HEK293 (cell line): ENCODE data around the gene TOMT.

Experiments
- CTCF ChIA-PET: fragments of 350-600 bp; formaldehyde crosslinking; extraction: SDS; loops from one replicate; lab custom pipeline; 2021; ENCODE audit warnings: antibody characterized with exemption; lab: Yijun Ruan, JAX
- POLR2A ChIA-PET: fragments of 300-600 bp; formaldehyde crosslinking; extraction: SDS; loops from one replicate; lab custom pipeline; 2020; ENCODE audit warnings: antibody characterized with exemption, inconsistent platforms; lab: Yijun Ruan, JAX
- H3K27ac ChIP-seq: fragments of 200-500 bp; sonication (Bioruptor generic); 2 replicates; pipeline ENCODE4 v1.5.1; 2014; ENCODE audit warnings: low read depth, low read length, control low read depth, inconsistent platforms; ENCODE audit errors: extremely low read depth
- H3K36me3 ChIP-seq, 2 experiments: fragments of 200-500 bp in 1 of 2; sonication (Bioruptor generic) in 1 of 2; 1 replicate in 1 of 2; 2 replicates in 1 of 2; pipeline ENCODE4 v1.5.1; 2014 to 2017; ENCODE audit warnings: inconsistent platforms in 2 of 2, low read length in 2 of 2; ENCODE audit not compliant: control insufficient read depth in 2 of 2, insufficient read depth in 1 of 2
- H3K4me1 ChIP-seq: fragments of 200-500 bp; sonication (Bioruptor generic); 2 replicates; pipeline ENCODE4 v1.5.1; 2014; ENCODE audit warnings: mild to moderate bottlenecking, low read length, inconsistent platforms; ENCODE audit not compliant: control insufficient read depth, insufficient read depth
- H3K4me3 ChIP-seq: 2 replicates; pipeline ENCODE4 v1.5.1; 2011; ENCODE audit warnings: low read depth, mild to moderate bottlenecking, control low read depth, low read length, moderate library complexity
- H3K9me3 ChIP-seq: fragments of 200-500 bp; sonication (Bioruptor generic); 2 replicates; pipeline ENCODE4 v1.5.1; 2014; ENCODE audit warnings: low read depth, low read length, inconsistent platforms; ENCODE audit not compliant: control insufficient read depth, insufficient read depth
- SCRT2 ChIP-seq: fragments of 450-650 bp; formaldehyde crosslinking; IDR thresholded peaks from 2 replicates; pipeline ENCODE4 v1.5.1; 2016; ENCODE audit warnings: missing biosample characterization, missing genetic modification characterization
- TCF7L2 ChIP-seq: IDR thresholded peaks from 2 replicates; pipeline ENCODE4 v1.6.1; 2011; ENCODE audit warnings: low read depth, mild to moderate bottlenecking, inconsistent platforms, low read length, moderate library complexity, borderline replicate concordance
- ZBTB7A ChIP-seq: fragments of 450-650 bp; formaldehyde crosslinking; IDR thresholded peaks from 2 replicates; pipeline ENCODE4 v1.5.1; 2016; ENCODE audit warnings: low read depth, missing biosample characterization, missing genetic modification characterization
- ZFHX2 ChIP-seq: fragments of 450-650 bp; formaldehyde crosslinking; conservative IDR thresholded peaks from 2 replicates; pipeline ENCODE4 v1.5.1; 2016; ENCODE audit warnings: missing biosample characterization, missing genetic modification characterization
- ZNF202 ChIP-seq: fragments of 450-650 bp; formaldehyde crosslinking; IDR thresholded peaks from 2 replicates; pipeline ENCODE4 v1.5.1; 2016; ENCODE audit warnings: missing biosample characterization, missing genetic modification characterization, borderline replicate concordance
- ZNF292 ChIP-seq: fragments of 450-650 bp; formaldehyde crosslinking; IDR thresholded peaks from 2 replicates; pipeline ENCODE4 v1.5.1; 2016; ENCODE audit warnings: low read depth, missing biosample characterization, missing genetic modification characterization, borderline replicate concordance
- ZNF302 ChIP-seq: fragments of 450-650 bp; formaldehyde crosslinking; IDR thresholded peaks from 2 replicates; pipeline ENCODE4 v1.5.1; 2016; ENCODE audit warnings: missing biosample characterization, missing genetic modification characterization, low read depth
- ZNF48 ChIP-seq: fragments of 450-650 bp; formaldehyde crosslinking; IDR thresholded peaks from 2 replicates; pipeline ENCODE4 v1.5.1; 2016; ENCODE audit warnings: missing biosample characterization, missing genetic modification characterization
- ZNF514 ChIP-seq: fragments of 450-650 bp; formaldehyde crosslinking; IDR thresholded peaks from 2 replicates; pipeline ENCODE4 v1.5.1; 2016; ENCODE audit warnings: missing biosample characterization, missing genetic modification characterization
- ZNF654 ChIP-seq: fragments of 450-650 bp; formaldehyde crosslinking; IDR thresholded peaks from 2 replicates; pipeline ENCODE4 v1.5.1; 2016; ENCODE audit warnings: low read depth, missing biosample characterization, missing genetic modification characterization
- ZNF677 ChIP-seq: fragments of 450-650 bp; IDR thresholded peaks from 2 replicates; pipeline ENCODE4 v1.5.0; 2018; ENCODE audit warnings: missing biosample characterization, mild to moderate bottlenecking, missing genetic modification characterization, moderate library complexity
- TF ChIP-seq, protein P1 (sequence below): fragments of 450-650 bp; formaldehyde crosslinking; IDR thresholded peaks from 2 replicates; pipeline ENCODE4 v1.5.1; 2016; ENCODE audit warnings: missing biosample characterization, missing genetic modification characterization
- TF ChIP-seq, protein P2 (sequence below): fragments of 450-650 bp; formaldehyde crosslinking; IDR thresholded peaks from 2 replicates; pipeline ENCODE4 v1.5.0; 2017; ENCODE audit warnings: missing biosample characterization, missing genetic modification characterization, borderline replicate concordance
- TF ChIP-seq, protein P3 (sequence below): fragments of 450-650 bp; formaldehyde crosslinking; IDR thresholded peaks from 2 replicates; pipeline ENCODE4 v1.5.1; 2016; ENCODE audit warnings: missing biosample characterization, missing genetic modification characterization
- TF ChIP-seq, protein P4 (sequence below): fragments of 450-650 bp; formaldehyde crosslinking; IDR thresholded peaks from 2 replicates; pipeline ENCODE4 v1.5.1; 2016; ENCODE audit warnings: missing biosample characterization, missing genetic modification characterization
- TF ChIP-seq, protein P5 (sequence below): fragments of 450-650 bp; formaldehyde crosslinking; IDR thresholded peaks from 2 replicates; pipeline ENCODE4 v1.5.1; 2016; ENCODE audit warnings: missing biosample characterization, missing genetic modification characterization

The TOMT gene

DNA sequence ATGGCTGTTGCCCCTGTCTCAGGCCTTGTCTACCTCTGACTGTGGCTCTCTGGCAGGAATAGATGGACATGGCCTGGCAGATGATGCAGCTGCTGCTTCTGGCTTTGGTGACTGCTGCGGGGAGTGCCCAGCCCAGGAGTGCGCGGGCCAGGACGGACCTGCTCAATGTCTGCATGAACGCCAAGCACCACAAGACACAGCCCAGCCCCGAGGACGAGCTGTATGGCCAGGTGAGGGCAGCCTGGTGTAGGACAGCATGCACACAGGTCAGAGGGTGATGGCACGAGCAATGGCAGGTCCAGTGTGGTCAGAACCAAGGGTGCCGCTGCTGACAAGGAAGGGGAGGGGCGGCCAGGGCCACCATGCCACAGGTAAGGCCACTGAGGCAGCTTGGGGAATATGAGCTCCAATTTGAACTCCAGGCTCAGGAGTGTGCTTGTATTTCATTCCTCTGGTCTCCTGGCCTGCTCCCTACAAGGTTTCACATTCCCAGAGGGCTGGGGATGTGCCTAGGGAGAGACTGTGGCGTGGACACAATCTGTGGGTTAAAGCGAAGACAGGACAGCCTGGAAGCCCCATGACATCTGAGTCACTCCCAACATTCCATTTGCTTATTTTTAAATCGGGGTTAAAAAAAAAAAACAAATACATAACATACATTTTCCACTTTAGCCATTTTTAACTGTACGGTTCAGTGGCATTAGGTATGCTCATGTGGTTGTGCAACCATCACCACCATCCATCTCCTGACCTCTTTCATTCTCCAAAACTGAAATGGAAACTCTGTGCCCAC, 30.4 kb downstream of the TOMT start (continued):
- TF ChIP-seq, protein P1, sequence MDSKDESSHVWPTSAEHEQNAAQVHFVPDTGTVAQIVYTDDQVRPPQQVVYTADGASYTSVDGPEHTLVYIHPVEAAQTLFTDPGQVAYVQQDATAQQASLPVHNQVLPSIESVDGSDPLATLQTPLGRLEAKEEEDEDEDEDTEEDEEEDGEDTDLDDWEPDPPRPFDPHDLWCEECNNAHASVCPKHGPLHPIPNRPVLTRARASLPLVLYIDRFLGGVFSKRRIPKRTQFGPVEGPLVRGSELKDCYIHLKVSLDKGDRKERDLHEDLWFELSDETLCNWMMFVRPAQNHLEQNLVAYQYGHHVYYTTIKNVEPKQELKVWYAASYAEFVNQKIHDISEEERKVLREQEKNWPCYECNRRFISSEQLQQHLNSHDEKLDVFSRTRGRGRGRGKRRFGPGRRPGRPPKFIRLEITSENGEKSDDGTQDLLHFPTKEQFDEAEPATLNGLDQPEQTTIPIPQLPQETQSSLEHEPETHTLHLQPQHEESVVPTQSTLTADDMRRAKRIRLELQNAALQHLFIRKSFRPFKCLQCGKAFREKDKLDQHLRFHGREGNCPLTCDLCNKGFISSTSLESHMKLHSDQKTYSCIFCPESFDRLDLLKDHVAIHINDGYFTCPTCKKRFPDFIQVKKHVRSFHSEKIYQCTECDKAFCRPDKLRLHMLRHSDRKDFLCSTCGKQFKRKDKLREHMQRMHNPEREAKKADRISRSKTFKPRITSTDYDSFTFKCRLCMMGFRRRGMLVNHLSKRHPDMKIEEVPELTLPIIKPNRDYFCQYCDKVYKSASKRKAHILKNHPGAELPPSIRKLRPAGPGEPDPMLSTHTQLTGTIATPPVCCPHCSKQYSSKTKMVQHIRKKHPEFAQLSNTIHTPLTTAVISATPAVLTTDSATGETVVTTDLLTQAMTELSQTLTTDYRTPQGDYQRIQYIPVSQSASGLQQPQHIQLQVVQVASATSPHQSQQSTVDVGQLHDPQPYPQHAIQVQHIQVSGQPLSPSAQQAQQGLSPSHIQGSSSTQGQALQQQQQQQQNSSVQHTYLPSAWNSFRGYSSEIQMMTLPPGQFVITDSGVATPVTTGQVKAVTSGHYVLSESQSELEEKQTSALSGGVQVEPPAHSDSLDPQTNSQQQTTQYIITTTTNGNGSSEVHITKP (tag by site-specific recombination) = no peak
- TF ChIP-seq SCRT2 (tag by site-specific recombination) (no peak), ZNF514 (no peak), ZNF202 (tag by site-specific recombination) (no peak), ZNF48 (tag by site-specific recombination) (no peak), ZNF302 (tag by site-specific recombination) (no peak)
- TF ChIP-seq, protein P2, sequence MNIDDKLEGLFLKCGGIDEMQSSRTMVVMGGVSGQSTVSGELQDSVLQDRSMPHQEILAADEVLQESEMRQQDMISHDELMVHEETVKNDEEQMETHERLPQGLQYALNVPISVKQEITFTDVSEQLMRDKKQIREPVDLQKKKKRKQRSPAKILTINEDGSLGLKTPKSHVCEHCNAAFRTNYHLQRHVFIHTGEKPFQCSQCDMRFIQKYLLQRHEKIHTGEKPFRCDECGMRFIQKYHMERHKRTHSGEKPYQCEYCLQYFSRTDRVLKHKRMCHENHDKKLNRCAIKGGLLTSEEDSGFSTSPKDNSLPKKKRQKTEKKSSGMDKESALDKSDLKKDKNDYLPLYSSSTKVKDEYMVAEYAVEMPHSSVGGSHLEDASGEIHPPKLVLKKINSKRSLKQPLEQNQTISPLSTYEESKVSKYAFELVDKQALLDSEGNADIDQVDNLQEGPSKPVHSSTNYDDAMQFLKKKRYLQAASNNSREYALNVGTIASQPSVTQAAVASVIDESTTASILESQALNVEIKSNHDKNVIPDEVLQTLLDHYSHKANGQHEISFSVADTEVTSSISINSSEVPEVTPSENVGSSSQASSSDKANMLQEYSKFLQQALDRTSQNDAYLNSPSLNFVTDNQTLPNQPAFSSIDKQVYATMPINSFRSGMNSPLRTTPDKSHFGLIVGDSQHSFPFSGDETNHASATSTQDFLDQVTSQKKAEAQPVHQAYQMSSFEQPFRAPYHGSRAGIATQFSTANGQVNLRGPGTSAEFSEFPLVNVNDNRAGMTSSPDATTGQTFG = no peak
- TF ChIP-seq, protein P3, sequence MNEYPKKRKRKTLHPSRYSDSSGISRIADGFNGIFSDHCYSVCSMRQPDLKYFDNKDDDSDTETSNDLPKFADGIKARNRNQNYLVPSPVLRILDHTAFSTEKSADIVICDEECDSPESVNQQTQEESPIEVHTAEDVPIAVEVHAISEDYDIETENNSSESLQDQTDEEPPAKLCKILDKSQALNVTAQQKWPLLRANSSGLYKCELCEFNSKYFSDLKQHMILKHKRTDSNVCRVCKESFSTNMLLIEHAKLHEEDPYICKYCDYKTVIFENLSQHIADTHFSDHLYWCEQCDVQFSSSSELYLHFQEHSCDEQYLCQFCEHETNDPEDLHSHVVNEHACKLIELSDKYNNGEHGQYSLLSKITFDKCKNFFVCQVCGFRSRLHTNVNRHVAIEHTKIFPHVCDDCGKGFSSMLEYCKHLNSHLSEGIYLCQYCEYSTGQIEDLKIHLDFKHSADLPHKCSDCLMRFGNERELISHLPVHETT = no peak
- TF ChIP-seq, protein P4, sequence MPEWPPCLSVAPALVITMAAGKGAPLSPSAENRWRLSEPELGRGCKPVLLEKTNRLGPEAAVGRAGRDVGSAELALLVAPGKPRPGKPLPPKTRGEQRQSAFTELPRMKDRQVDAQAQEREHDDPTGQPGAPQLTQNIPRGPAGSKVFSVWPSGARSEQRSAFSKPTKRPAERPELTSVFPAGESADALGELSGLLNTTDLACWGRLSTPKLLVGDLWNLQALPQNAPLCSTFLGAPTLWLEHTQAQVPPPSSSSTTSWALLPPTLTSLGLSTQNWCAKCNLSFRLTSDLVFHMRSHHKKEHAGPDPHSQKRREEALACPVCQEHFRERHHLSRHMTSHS (tag by site-specific recombination) = no peak

DNA sequence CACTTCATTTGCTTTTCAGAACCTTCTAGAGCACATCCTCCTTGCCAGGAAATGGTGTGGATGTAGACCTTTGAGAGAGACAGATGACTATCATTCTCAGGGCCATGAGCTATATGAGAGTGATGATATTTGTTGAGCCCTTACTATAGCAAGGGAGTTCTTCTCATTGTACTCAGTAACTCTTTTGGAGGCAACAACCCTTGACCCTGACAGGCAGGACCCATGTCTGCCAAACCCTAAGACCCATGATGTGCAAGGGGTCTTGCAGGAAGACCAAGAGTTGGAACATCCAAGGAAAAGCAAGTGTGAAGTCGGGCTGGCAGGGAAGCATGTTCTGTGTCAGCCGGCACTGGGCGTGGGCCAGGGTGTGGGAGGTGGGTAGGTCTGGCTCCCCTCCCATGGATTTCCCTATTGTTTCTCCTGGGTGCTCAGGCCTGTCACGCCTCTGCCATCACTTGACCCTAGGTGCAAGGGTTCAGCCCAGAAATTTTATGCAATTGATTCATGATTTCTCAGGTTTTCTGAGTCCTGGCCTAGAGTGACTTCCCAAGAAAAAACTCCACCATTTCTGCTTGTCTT, 31.0 kb downstream of the TOMT start:
- ChIA-PET POLR2A (no interaction called here), CTCF (interaction anchor here (0.7 kb wide), 2 partner anchors 11 to 46 kb away, joined by 3 read pairs; no protein-coding TSS in a partner anchor)
- Histone ChIP-seq H3K4me3 (no peak overlapping the region), H3K9me3 (no peaks in the 10 kb centered on the region), H3K27ac (no peak overlapping the region), H3K4me1 (no peaks in the 10 kb centered on the region), H3K36me3 (no peaks in the 10 kb centered on the region)
- TF ChIP-seq ZNF677 (tag by site-specific recombination) = no peak
- TF ChIP-seq ZBTB7A (tag by site-specific recombination) = no peak
- TF ChIP-seq TCF7L2 = no peak
- TF ChIP-seq, protein P5, sequence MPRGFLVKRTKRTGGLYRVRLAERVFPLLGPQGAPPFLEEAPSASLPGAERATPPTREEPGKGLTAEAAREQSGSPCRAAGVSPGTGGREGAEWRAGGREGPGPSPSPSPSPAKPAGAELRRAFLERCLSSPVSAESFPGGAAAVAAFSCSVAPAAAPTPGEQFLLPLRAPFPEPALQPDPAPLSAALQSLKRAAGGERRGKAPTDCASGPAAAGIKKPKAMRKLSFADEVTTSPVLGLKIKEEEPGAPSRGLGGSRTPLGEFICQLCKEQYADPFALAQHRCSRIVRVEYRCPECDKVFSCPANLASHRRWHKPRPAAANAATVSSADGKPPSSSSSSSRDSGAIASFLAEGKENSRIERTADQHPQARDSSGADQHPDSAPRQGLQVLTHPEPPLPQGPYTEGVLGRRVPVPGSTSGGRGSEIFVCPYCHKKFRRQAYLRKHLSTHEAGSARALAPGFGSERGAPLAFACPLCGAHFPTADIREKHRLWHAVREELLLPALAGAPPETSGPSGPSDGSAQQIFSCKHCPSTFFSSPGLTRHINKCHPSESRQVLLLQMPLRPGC (tag by site-specific recombination) = no peak
- no peak for TF ChIP-seq ZNF654
- TF ChIP-seq ZNF292 (tag by site-specific recombination) = no peak
- TF ChIP-seq ZFHX2 = 0 out of 2 replicates have a peak, but pooled peaks have one; percentile 15
- TF ChIP-seq, all 188 proteins: peak for 1
